Gastrocnemius medialis (tissue), 4 donors: ENCODE measurements around the gene MTHFSD.

ENCODE experiments used
- POLR2A ChIP-seq, 2 donors: fragments of 450-650 bp; IDR thresholded peaks; one replicate each; pipeline ENCODE4 v1.6.1; 2017; ENCODE audit warnings: antibody characterized with exemption in 2 of 2, mild to moderate bottlenecking in 2 of 2, moderate library complexity in 2 of 2
- TF ChIP-seq, protein P1 (sequence below), 5 experiments: fragments of 450-650 bp in 3 of 5; fragments of 200-600 bp in 2 of 5; sonication (generic) in 2 of 5; IDR thresholded peaks in 4 of 5; conservative IDR thresholded peaks in 1 of 5; 1 replicate in 4 of 5; 2 replicates in 1 of 5; pipeline ENCODE4 v1.5.1; 2016 to 2019; ENCODE audit warnings: antibody characterized with exemption in 5 of 5, mild to moderate bottlenecking in 3 of 5, moderate library complexity in 3 of 5

DNA sequence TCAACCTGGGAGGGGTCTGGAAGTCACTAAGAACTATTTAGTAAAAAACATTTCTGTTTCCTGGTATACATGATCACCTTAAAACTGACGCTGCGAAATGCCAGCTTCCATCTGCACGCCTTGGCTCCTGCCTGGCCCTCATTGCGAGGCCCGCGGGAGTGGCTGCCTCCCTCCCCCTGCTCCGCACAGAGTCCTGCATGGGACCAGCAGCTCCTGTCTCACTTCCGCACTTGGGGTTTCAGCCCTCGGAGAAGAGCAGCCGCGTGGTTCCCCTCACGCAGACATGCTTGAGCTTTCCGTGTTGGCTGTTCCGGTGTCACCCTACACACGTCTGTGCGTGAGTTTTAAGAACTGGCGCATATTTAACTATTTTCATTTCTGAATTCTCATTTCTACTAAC, 18.4 kb downstream of the MTHFSD start:
- no peak for TF ChIP-seq POLR2A (IDR thresholded peaks at IDR 0.05)
- TF ChIP-seq, protein P1, sequence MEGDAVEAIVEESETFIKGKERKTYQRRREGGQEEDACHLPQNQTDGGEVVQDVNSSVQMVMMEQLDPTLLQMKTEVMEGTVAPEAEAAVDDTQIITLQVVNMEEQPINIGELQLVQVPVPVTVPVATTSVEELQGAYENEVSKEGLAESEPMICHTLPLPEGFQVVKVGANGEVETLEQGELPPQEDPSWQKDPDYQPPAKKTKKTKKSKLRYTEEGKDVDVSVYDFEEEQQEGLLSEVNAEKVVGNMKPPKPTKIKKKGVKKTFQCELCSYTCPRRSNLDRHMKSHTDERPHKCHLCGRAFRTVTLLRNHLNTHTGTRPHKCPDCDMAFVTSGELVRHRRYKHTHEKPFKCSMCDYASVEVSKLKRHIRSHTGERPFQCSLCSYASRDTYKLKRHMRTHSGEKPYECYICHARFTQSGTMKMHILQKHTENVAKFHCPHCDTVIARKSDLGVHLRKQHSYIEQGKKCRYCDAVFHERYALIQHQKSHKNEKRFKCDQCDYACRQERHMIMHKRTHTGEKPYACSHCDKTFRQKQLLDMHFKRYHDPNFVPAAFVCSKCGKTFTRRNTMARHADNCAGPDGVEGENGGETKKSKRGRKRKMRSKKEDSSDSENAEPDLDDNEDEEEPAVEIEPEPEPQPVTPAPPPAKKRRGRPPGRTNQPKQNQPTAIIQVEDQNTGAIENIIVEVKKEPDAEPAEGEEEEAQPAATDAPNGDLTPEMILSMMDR (IDR thresholded peaks at IDR 0.05 in 4 of 5, conservative IDR thresholded peaks at IDR 0.05 in 1 of 5) = no peak
